ENCODE data around the gene POU6F2. TPM values are rescaled to one million over a fixed set of nuclear protein-coding genes. Genes with fewer than 3 reads are reported as not detected.

Gene POU6F2
- total and polyA plus RNA-seq, 2 experiments from 2014 or later, result 7.2 to 7.3 TPM

DNA sequence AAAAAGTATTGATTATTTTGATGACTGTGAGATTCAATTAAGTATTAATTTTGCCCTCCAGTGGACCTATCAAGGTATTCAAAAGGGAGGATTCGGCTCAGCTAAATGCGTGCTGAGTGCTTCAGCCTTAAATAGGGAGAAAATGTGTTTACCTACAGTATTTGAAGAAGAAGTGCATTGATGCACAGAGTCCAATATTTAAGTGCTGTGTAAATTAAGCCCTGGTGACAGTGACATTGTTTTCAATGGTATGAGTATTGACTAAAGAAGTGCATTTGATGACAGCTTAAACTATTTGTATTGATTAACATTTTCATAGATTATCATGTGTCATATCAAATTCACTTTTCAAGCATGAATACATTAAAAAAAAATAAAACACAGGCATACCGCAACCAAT lies 106.6 kb downstream of the POU6F2 start (continued):
- TF ChIP-seq, protein P1, sequence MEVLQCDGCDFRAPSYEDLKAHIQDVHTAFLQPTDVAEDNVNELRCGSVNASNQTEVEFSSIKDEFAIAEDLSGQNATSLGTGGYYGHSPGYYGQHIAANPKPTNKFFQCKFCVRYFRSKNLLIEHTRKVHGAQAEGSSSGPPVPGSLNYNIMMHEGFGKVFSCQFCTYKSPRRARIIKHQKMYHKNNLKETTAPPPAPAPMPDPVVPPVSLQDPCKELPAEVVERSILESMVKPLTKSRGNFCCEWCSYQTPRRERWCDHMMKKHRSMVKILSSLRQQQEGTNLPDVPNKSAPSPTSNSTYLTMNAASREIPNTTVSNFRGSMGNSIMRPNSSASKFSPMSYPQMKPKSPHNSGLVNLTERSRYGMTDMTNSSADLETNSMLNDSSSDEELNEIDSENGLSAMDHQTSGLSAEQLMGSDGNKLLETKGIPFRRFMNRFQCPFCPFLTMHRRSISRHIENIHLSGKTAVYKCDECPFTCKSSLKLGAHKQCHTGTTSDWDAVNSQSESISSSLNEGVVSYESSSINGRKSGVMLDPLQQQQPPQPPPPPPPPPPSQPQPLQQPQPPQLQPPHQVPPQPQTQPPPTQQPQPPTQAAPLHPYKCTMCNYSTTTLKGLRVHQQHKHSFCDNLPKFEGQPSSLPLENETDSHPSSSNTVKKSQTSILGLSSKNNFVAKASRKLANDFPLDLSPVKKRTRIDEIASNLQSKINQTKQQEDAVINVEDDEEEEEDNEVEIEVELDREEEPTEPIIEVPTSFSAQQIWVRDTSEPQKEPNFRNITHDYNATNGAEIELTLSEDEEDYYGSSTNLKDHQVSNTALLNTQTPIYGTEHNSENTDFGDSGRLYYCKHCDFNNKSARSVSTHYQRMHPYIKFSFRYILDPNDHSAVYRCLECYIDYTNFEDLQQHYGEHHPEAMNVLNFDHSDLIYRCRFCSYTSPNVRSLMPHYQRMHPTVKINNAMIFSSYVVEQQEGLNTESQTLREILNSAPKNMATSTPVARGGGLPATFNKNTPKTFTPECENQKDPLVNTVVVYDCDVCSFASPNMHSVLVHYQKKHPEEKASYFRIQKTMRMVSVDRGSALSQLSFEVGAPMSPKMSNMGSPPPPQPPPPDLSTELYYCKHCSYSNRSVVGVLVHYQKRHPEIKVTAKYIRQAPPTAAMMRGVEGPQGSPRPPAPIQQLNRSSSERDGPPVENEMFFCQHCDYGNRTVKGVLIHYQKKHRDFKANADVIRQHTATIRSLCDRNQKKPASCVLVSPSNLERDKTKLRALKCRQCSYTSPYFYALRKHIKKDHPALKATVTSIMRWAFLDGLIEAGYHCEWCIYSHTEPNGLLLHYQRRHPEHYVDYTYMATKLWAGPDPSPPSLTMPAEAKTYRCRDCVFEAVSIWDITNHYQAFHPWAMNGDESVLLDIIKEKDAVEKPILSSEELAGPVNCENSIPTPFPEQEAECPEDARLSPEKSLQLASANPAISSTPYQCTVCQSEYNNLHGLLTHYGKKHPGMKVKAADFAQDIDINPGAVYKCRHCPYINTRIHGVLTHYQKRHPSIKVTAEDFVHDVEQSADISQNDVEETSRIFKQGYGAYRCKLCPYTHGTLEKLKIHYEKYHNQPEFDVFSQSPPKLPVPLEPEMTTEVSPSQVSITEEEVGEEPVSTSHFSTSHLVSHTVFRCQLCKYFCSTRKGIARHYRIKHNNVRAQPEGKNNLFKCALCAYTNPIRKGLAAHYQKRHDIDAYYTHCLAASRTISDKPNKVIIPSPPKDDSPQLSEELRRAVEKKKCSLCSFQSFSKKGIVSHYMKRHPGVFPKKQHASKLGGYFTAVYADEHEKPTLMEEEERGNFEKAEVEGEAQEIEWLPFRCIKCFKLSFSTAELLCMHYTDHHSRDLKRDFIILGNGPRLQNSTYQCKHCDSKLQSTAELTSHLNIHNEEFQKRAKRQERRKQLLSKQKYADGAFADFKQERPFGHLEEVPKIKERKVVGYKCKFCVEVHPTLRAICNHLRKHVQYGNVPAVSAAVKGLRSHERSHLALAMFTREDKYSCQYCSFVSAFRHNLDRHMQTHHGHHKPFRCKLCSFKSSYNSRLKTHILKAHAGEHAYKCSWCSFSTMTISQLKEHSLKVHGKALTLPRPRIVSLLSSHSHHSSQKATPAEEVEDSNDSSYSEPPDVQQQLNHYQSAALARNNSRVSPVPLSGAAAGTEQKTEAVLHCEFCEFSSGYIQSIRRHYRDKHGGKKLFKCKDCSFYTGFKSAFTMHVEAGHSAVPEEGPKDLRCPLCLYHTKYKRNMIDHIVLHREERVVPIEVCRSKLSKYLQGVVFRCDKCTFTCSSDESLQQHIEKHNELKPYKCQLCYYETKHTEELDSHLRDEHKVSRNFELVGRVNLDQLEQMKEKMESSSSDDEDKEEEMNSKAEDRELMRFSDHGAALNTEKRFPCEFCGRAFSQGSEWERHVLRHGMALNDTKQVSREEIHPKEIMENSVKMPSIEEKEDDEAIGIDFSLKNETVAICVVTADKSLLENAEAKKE (CRISPR knock-in tag; IDR thresholded peaks at IDR 0.05), result no peak

DNA sequence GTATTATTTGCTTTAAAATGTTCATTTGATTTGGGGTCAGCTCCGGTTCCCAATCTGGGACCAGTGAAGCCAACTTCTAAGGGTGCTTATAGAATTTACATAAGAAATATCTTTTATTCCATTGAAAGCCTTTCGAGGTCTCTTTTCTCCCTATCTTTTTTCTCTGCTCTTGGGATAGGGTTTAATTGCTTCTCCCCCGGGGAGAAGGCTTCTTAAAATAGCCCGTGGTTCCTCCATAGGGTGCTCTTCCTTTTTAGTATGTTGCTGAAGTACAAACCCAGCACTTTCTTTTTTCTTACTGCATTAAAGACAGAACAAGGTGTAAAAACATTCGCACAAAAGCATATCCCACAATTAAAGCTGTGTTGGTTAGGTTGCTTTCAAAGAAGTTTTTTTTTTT lies 107.5 kb downstream of the POU6F2 start:
- Histone ChIP-seq H3K4me1 (ENCODE audit: insufficient read depth) (peaks cover 21% of the 10 kb centered on the region), H3F3A (replicated peaks; ENCODE audit: low read depth) (no peaks in the 10 kb centered on the region), H3K36me3 (ENCODE audit: insufficient read depth) (no peaks in the 10 kb centered on the region), H2AFZ (no peak overlapping the region), H3K4me2 (peak overlapping the region; percentile 69), H3K9me2 (ENCODE audit: insufficient read depth) (no peaks in the 10 kb centered on the region), H3K79me2 (replicated peaks; ENCODE audit: insufficient read depth) (no peaks in the 10 kb centered on the region), H3K27ac (ENCODE audit: low read depth) (no peak overlapping the region), H3K27me3 (ENCODE audit: insufficient read depth) (no peaks in the 10 kb centered on the region), H4K20me1 (replicated peaks; ENCODE audit: insufficient read depth) (no peaks in the 10 kb centered on the region), H3K4me3 (peak overlapping the region; percentile 36)
- no peaks in the 10 kb centered on the region for H3K9me3 Mint-ChIP-seq
- peaks cover 6% of the 10 kb centered on the region for H3K27me3 Mint-ChIP-seq (ENCODE audit: insufficient read depth, low read depth, poor library complexity)
- H3K4me1 Mint-ChIP-seq, result peaks cover 55% of the 10 kb centered on the region
- no peak for TF ChIP-seq EZH2 (IDR thresholded peaks at IDR 0.05; ENCODE audit: low read depth, unreplicated experiment)
- TF ChIP-seq, protein P2, sequence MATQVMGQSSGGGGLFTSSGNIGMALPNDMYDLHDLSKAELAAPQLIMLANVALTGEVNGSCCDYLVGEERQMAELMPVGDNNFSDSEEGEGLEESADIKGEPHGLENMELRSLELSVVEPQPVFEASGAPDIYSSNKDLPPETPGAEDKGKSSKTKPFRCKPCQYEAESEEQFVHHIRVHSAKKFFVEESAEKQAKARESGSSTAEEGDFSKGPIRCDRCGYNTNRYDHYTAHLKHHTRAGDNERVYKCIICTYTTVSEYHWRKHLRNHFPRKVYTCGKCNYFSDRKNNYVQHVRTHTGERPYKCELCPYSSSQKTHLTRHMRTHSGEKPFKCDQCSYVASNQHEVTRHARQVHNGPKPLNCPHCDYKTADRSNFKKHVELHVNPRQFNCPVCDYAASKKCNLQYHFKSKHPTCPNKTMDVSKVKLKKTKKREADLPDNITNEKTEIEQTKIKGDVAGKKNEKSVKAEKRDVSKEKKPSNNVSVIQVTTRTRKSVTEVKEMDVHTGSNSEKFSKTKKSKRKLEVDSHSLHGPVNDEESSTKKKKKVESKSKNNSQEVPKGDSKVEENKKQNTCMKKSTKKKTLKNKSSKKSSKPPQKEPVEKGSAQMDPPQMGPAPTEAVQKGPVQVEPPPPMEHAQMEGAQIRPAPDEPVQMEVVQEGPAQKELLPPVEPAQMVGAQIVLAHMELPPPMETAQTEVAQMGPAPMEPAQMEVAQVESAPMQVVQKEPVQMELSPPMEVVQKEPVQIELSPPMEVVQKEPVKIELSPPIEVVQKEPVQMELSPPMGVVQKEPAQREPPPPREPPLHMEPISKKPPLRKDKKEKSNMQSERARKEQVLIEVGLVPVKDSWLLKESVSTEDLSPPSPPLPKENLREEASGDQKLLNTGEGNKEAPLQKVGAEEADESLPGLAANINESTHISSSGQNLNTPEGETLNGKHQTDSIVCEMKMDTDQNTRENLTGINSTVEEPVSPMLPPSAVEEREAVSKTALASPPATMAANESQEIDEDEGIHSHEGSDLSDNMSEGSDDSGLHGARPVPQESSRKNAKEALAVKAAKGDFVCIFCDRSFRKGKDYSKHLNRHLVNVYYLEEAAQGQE (IDR thresholded peaks at IDR 0.05; ENCODE audit: unreplicated experiment), result no peak
- TF ChIP-seq, protein P3, sequence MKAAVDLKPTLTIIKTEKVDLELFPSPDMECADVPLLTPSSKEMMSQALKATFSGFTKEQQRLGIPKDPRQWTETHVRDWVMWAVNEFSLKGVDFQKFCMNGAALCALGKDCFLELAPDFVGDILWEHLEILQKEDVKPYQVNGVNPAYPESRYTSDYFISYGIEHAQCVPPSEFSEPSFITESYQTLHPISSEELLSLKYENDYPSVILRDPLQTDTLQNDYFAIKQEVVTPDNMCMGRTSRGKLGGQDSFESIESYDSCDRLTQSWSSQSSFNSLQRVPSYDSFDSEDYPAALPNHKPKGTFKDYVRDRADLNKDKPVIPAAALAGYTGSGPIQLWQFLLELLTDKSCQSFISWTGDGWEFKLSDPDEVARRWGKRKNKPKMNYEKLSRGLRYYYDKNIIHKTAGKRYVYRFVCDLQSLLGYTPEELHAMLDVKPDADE (IDR thresholded peaks at IDR 0.05), result no peak
- no peak for TF ChIP-seq CTCF (conservative IDR thresholded peaks at IDR 0.05; ENCODE audit: low read depth in 2 of 2)
- TF ChIP-seq JUNB (IDR thresholded peaks at IDR 0.05; ENCODE audit: unreplicated experiment), result no peak
- DNase-seq (ENCODE audit: low spot score) (no peak), ATAC-seq (peak; percentile 36)
- no peak overlapping the region for H3K27ac Mint-ChIP-seq
- peak overlapping the region; percentile 64 for H3K4me3 Mint-ChIP-seq
- no peaks in the 10 kb centered on the region for H3K36me3 Mint-ChIP-seq (ENCODE audit: low read depth)

Data from GM23338 (cell line).